Kidney epithelial cell (primary cell): ENCODE data around the gene FAM180A. TPM values are rescaled to one million over a fixed set of nuclear protein-coding genes. Genes with fewer than 3 reads are reported as not detected.

Experiments used
- DNase-seq: peaks from one replicate; pipeline ENCODE4 v3.0.0-alpha.2; 2010; ENCODE audit warnings: low read depth
- H3K27me3 ChIP-seq: 2 replicates; pipeline ENCODE4 v1.6.0; 2011; ENCODE audit warnings: low read length; ENCODE audit not compliant: control insufficient read depth, insufficient read depth
- H3K36me3 ChIP-seq: 2 replicates; pipeline ENCODE4 v1.5.1; 2011; ENCODE audit warnings: low read length; ENCODE audit not compliant: control insufficient read depth, insufficient read depth
- H3K4me3 ChIP-seq: 2 replicates; pipeline ENCODE4 v1.5.1; 2011; ENCODE audit warnings: low read depth, mild to moderate bottlenecking, control low read depth, low read length
- total RNA-seq: library from RNA; depleted of rRNA; stranded (reverse); fragments of >200 nt; gene quantifications from 2 replicates; pipeline ENCODE4 v1.2.3, GENCODE V29; 2015
- TF ChIP-seq, protein P1 (sequence below): IDR thresholded peaks from 2 replicates; pipeline ENCODE4 v1.5.1; 2011; ENCODE audit warnings: mild to moderate bottlenecking, moderate library complexity, low read length, control low read depth, inconsistent platforms; ENCODE audit not compliant: insufficient read depth, poor library complexity, severe bottlenecking

Gene FAM180A
- total RNA-seq, 1 donor from 2014 or later, result not detected

DNA sequence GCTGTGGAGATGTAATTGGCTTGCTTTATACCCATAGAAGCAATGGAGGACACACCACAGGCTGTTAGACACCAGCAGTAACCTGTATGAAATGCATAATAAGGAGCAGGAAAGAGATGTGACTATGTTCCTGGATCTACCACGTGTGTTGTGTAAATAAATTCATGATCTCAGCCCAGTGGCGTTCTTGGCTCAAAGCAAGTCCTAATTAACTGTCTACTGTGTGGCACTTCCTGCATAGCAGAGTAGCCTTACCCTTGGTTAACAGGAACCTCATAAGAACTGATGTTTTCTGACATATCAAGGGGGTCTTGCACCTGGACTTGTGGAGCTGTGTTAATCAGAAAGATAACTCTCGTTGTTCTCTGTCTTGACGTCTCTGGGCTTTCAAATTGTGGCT is 25.7 kb upstream of the FAM180A start:
- H3K27me3 ChIP-seq, result no peaks in the 10 kb centered on the region
- DNase-seq, result peak; percentile 42
- H3K4me3 ChIP-seq, result no peak overlapping the region
- H3K36me3 ChIP-seq, result no peaks in the 10 kb centered on the region
- TF ChIP-seq, protein P1, sequence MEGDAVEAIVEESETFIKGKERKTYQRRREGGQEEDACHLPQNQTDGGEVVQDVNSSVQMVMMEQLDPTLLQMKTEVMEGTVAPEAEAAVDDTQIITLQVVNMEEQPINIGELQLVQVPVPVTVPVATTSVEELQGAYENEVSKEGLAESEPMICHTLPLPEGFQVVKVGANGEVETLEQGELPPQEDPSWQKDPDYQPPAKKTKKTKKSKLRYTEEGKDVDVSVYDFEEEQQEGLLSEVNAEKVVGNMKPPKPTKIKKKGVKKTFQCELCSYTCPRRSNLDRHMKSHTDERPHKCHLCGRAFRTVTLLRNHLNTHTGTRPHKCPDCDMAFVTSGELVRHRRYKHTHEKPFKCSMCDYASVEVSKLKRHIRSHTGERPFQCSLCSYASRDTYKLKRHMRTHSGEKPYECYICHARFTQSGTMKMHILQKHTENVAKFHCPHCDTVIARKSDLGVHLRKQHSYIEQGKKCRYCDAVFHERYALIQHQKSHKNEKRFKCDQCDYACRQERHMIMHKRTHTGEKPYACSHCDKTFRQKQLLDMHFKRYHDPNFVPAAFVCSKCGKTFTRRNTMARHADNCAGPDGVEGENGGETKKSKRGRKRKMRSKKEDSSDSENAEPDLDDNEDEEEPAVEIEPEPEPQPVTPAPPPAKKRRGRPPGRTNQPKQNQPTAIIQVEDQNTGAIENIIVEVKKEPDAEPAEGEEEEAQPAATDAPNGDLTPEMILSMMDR, result no peak

DNA sequence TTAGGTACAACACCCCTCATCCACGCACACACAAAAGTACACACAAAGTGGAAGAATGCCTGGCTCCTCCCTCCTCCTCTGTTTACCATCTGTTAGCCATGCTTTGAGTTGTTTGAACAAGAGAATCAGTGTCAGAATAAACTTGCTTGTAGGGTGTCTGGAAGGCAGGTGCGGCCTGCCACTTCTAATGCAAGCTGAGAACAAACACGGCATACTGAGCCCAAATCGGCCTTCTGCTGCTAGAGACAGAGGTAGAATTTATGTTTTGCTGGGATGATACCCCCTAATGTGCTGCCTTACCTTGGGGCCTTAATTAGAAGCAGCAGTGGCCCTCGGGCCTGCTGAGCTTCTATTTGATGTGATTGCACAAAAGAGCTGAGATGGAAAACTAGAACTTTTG is 24.9 kb upstream of the FAM180A start:
- Histone ChIP-seq H3K27me3 (no peaks in the 10 kb centered on the region), H3K36me3 (no peaks in the 10 kb centered on the region), H3K4me3 (no peak overlapping the region)
- TF ChIP-seq, protein P1, result no peak
- DNase-seq, result no peak

DNA sequence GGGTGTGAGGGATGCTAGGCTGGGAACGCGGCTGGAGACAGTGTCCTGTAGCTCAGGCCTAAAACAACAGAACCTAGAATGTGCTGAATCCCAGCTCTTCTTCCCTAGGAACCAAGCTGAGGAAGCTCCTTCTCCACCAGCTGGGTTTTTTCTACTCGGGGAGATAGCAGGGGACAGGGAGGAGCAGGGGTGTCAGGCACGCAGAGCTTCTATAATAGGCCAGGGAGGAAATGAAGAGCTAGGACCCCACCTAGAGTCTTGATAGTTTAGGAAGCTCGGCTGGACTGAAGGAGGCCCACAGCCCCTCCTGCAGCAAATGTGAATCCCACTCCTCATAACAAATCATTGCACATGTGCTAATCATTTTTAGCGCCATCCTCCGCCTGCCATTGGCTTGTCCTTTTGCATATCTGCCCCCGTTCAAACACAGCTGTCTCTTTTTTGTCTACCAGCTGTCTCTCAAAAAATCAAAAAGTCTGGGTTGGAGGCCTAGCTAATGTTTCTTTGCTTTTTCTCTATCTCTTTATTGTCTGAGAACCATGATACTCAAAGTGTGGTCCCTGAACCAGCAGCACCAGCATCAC is 24.1 kb upstream of the FAM180A start:
- TF ChIP-seq, protein P1, result no peak
- no peak for DNase-seq
- H3K36me3 ChIP-seq, result no peaks in the 10 kb centered on the region
- no peak overlapping the region for H3K4me3 ChIP-seq
- no peaks in the 10 kb centered on the region for H3K27me3 ChIP-seq

DNA sequence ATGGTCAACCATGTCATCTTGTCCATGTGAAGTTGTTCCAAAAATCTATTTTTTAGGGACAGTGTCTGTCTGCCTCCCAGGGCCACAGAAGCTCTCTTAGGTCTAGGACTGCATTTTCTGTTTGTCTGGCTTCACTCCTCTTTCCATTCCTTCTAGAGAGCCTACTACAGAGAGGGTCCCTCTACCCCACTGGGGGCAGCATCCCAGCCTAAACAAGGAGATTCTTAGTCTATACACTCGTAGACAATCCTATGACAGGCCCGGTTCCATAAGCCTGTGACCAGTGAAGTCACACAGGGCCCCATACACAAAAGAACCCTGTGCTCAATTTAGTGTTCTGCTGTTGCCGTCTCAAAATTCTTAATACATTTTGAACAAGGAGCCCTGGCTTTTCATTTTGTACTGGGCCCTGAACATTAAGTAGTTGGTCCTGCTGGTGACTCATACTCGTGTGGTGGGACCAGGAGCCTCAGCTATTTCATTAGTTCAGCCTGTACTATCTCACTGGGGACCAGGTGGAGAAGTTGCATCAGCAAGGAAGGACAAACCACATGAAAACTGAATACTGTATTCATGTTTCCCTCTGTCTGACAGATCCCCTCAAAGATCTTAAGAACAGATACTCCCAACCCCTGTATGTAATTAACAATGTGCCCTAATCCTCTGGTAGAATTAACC is 23.5 kb upstream of the FAM180A start:
- H3K27me3 ChIP-seq, result no peaks in the 10 kb centered on the region
- TF ChIP-seq, protein P1, result no peak
- no peaks in the 10 kb centered on the region for H3K36me3 ChIP-seq
- H3K4me3 ChIP-seq, result no peak overlapping the region
- DNase-seq, result peak; percentile 29

DNA sequence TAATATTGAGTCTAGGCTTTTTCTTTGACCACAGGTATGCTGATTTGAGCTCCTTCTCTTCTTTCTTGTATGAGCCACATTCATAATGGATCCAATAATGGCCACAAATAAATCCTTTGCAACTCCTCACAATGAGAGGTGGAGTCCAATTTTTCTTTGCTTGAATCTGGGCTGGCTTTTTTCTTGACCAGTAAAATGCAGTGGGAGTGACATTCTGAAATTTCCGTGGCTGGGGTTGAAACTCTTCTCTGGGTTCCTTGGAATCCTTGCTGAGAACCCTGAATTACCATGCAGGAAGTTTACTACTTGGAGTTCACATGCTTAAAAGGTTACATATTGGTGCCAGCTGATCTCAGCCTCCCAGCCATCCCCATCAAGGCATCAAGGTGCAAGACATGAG is 22.4 kb upstream of the FAM180A start:
- no peak for DNase-seq
- no peaks in the 10 kb centered on the region for H3K27me3 ChIP-seq
- TF ChIP-seq, protein P1, result no peak
- no peaks in the 10 kb centered on the region for H3K36me3 ChIP-seq
- H3K4me3 ChIP-seq, result no peak overlapping the region

DNA sequence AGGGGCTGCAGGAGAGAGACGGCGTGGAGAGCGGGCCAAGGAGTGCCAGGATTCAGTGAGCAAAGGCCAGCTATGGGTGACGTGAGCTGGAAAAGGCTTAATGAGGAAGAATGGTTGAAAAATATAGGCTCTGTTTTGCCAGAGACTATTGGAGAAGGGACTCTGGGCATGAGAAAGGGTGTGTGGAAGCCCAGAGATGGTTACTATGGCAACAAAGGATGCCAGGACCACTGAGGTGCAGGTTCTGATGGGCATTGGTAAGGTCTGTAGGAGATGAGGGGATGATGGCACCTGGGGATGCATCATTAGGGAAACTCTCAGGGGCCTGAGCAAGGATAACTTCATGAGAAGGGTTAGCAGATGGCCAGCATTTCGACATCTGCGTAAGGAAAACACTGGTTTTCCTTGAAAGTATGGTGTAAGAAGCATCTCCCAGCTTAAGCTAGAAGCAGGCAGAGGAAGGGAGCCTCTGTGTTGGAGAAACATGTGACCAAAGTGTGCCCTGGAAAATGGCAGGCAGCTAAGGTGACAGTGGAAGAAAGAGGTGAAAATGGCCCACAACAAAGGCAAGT is 21.6 kb upstream of the FAM180A start:
- Histone ChIP-seq H3K4me3 (no peak overlapping the region), H3K27me3 (no peaks in the 10 kb centered on the region), H3K36me3 (no peaks in the 10 kb centered on the region)
- TF ChIP-seq, protein P1, result no peak
- DNase-seq, result no peak
